Liver (tissue), 9 donors: ENCODE data around the gene GPR55. TPM values are rescaled to one million over a fixed set of nuclear protein-coding genes. Genes with fewer than 3 reads are reported as not detected.

Experiments used
- DNase-seq: peaks from one replicate; pipeline ENCODE4 v3.0.0-alpha.2; 2017; ENCODE audit warnings: low spot score
- H3K27ac ChIP-seq, 2 donors: one replicate each; pipeline ENCODE4 v1.7.0; 2013; ENCODE audit warnings: inconsistent platforms in 2 of 2, low read length in 2 of 2, control low read depth in 1 of 2, low read depth in 1 of 2, mild to moderate bottlenecking in 1 of 2
- H3K27me3 ChIP-seq, 4 donors: one replicate each; pipeline versions ENCODE4 v1.6.1 to v1.7.0; 2013; ENCODE audit warnings: low read length in 3 of 4, inconsistent platforms in 1 of 4, mild to moderate bottlenecking in 1 of 4, moderate library complexity in 1 of 4; ENCODE audit not compliant: control insufficient read depth in 4 of 4, insufficient read depth in 4 of 4
- H3K36me3 ChIP-seq, 4 donors: one replicate each; pipeline versions ENCODE4 v1.6.1 to v1.7.0; 2013; ENCODE audit warnings: low read length in 3 of 4, mild to moderate bottlenecking in 3 of 4, low read depth in 1 of 4, moderate library complexity in 1 of 4; ENCODE audit not compliant: control insufficient read depth in 4 of 4, insufficient read depth in 3 of 4
- H3K4me1 ChIP-seq, 4 donors: one replicate each; pipeline versions ENCODE4 v1.6.1 to v1.7.0; 2013; ENCODE audit warnings: low read length in 3 of 4, mild to moderate bottlenecking in 3 of 4, moderate library complexity in 1 of 4; ENCODE audit not compliant: control insufficient read depth in 4 of 4, insufficient read depth in 4 of 4
- H3K4me3 ChIP-seq, 3 donors: one replicate each; pipeline versions ENCODE4 v1.6.1 to v1.7.0; 2013; ENCODE audit warnings: low read length in 3 of 3, control low read depth in 1 of 3, low read depth in 1 of 3, mild to moderate bottlenecking in 1 of 3
- H3K9ac ChIP-seq, 2 donors: one replicate each; pipeline ENCODE4 v1.7.0; 2013; ENCODE audit warnings: low read length in 2 of 2, mild to moderate bottlenecking in 2 of 2, moderate library complexity in 2 of 2, control low read depth in 1 of 2, low read depth in 1 of 2
- H3K9me3 ChIP-seq, 4 donors: one replicate each; pipeline versions ENCODE4 v1.6.1 to v1.7.0; 2013; ENCODE audit warnings: low read length in 3 of 4; ENCODE audit not compliant: control insufficient read depth in 4 of 4
- FOXA1 ChIP-seq: IDR thresholded peaks from 2 replicates; pipeline ENCODE4 v1.6.1; 2016; ENCODE audit warnings: antibody characterized with exemption
- GABPA ChIP-seq, 2 donors: IDR thresholded peaks in 1 of 2; conservative IDR thresholded peaks in 1 of 2; 2 replicates each; pipeline ENCODE4 v1.6.1; 2016; ENCODE audit warnings: antibody characterized with exemption in 2 of 2, mild to moderate bottlenecking in 1 of 2, moderate library complexity in 1 of 2
- HNF4A ChIP-seq, 2 donors: conservative IDR thresholded peaks; 2 replicates each; pipeline ENCODE4 v1.6.1; 2016; ENCODE audit warnings: antibody characterized with exemption in 2 of 2, mild to moderate bottlenecking in 2 of 2
- HNF4G ChIP-seq: IDR thresholded peaks from 2 replicates; pipeline ENCODE4 v1.6.1; 2016; ENCODE audit warnings: antibody characterized with exemption
- NR2F2 ChIP-seq: IDR thresholded peaks from 2 replicates; pipeline ENCODE4 v1.6.1; 2016; ENCODE audit warnings: antibody characterized with exemption
- RAD21 ChIP-seq, 2 donors: IDR thresholded peaks; 2 replicates each; pipeline ENCODE4 v1.6.1; 2016; ENCODE audit warnings: antibody characterized with exemption in 2 of 2, mild to moderate bottlenecking in 2 of 2
- RXRA ChIP-seq, 2 donors: IDR thresholded peaks; 2 replicates each; pipeline ENCODE4 v1.6.1; 2017 to 2018; ENCODE audit warnings: antibody characterized with exemption in 2 of 2, mild to moderate bottlenecking in 1 of 2
- ZBTB33 ChIP-seq: IDR thresholded peaks from 2 replicates; pipeline ENCODE4 v1.6.1; 2016; ENCODE audit warnings: antibody characterized with exemption
- WGBS: extraction: QIAGEN DNeasy Blood & Tissue Kit; methylation state at CpG from one replicate; pipeline ENCODE4 v1.1.7; 2013; 5-methylcytosine and 5-hydroxymethylcytosine counted together
- polyA plus RNA-seq, 2 donors: library from polyadenylated mRNA; stranded (reverse) in 1 of 2; unstranded in 1 of 2; fragments of 200-250 nt in 1 of 2; fragments of >200 nt in 1 of 2; fragmentation: Nextera tagmentation in 1 of 2; extraction: Ambion mirVana in 1 of 2; gene quantifications; one replicate each; pipeline versions ENCODE4 v1.2.1 to v1.2.3, GENCODE V29; 2013 to 2015
- total RNA-seq, 2 donors: library from RNA; depleted of rRNA; stranded (reverse); fragments of >200 nt; gene quantifications; one replicate each; pipeline ENCODE4 v1.2.3, GENCODE V29; 2014
- TF ChIP-seq, protein P1 (sequence below): IDR thresholded peaks from 2 replicates; pipeline ENCODE4 v1.6.1; 2016; ENCODE audit warnings: antibody characterized with exemption
- TF ChIP-seq, protein P2 (sequence below): fragments of 150-350 bp; IDR thresholded peaks from 2 replicates; pipeline ENCODE4 v1.5.1; 2017; ENCODE audit warnings: improper control_type of control experiment, low read depth, low read length; ENCODE audit not compliant: missing input control
- donor health status: healthy.
- donor health status: healthy.
- donor health status: healthy.
- donor health status: healthy.
- donor health status: healthy.

Gene GPR55
- total and polyA plus RNA-seq, 4 donors, result 0.05 to 0.17 (median 0.10) TPM; not detected in 1

DNA sequence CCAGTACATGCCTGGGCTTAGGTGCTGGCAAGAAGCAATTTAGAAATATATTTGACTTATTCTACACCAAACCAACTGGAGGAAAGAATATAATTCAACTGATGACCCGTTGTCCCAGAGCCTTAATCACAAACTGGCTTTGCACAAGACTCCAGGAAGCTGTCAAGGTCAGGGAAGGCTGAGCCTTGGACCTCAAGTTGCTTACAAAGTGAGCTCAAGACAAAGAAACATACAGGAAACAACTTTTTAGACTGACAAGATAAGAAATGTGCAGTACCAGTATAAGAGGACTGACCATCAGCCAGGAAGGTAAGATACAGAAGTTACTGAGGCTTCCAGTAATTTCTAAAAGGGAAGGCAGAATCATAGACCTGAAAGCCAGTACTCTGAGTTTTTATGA is 35.0 kb upstream of the GPR55 start:
- no peak for TF ChIP-seq RXRA (IDR thresholded peaks at IDR 0.05)
- TF ChIP-seq NR2F2, result peak; percentile 90
- no peak overlapping the region for H3K4me3 ChIP-seq
- no peak overlapping the region for H3K27ac ChIP-seq
- H3K9me3 ChIP-seq, result peaks cover 0 to 1% (median 0%) of the 10 kb centered on the region in 4 donors
- H3K27me3 ChIP-seq, result peaks cover 0 to 12% (median 3%) of the 10 kb centered on the region in 4 donors
- peaks cover 0 to 6% (median 1%) of the 10 kb centered on the region in 4 donors for H3K4me1 ChIP-seq
- 69% methylated on average over 1 of the region's 1 CpG for WGBS
- no peak for DNase-seq
- H3K9ac ChIP-seq, result no peak overlapping the region
- H3K36me3 ChIP-seq, result no peaks in the 10 kb centered on the region

DNA sequence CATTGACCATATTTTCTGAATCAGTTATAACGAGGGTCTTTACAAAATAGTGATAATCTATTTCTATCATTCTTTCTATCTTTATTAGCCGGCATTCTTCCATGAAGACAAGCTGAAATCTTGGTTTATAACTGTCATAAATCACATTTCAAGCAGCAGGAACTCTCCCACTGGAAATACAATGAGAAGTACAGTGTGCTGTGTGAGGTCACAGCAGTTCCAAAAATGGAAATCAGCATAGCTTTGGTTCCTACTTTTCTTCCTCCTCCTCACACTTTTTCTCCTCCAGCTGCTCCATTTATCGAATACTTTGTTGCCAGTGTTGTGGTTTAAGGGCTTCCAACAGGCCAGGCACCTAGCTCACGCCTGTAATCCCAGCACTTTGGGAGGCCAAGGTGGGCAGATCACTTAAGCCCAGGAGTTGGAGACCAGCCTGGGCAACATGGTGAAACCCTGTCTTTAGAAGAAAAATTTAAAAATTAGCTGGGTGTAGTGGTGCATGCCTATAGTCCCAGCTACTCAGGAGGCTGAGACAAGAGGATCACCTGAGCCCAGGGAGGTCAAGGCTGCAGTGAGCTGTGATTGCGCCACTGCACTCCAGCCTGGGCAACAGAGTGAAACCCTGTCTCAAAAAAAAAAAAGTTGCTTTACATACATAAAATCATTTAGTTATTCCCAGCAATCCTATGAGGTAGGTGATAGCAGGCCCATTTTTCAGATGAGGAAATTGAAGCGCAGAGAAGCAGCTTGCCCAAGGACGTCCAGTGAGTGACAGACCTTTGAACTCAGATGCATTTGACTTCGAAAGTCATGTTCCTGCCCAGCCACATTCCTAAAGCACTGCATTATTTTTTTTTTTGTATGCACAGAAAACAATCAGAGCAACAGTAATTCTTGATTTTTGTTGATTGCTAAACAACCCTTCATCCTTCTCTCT is 34.0 kb upstream of the GPR55 start:
- DNase-seq, result no peak
- 78% methylated on average over 8 of the region's 8 CpGs for WGBS
- Histone ChIP-seq H3K4me1 (peaks cover 0 to 6% (median 1%) of the 10 kb centered on the region in 4 donors), H3K36me3 (no peaks in the 10 kb centered on the region), H3K4me3 (no peak overlapping the region), H3K9ac (no peak overlapping the region), H3K27ac (no peak overlapping the region), H3K27me3 (peaks cover 0 to 12% (median 3%) of the 10 kb centered on the region in 4 donors), H3K9me3 (peaks cover 0 to 1% (median 0%) of the 10 kb centered on the region in 4 donors)
- TF ChIP-seq, protein P1, sequence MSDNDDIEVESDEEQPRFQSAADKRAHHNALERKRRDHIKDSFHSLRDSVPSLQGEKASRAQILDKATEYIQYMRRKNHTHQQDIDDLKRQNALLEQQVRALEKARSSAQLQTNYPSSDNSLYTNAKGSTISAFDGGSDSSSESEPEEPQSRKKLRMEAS, result no peak
- TF ChIP-seq NR2F2, result no peak
- no peak for TF ChIP-seq ZBTB33
- TF ChIP-seq, protein P2, sequence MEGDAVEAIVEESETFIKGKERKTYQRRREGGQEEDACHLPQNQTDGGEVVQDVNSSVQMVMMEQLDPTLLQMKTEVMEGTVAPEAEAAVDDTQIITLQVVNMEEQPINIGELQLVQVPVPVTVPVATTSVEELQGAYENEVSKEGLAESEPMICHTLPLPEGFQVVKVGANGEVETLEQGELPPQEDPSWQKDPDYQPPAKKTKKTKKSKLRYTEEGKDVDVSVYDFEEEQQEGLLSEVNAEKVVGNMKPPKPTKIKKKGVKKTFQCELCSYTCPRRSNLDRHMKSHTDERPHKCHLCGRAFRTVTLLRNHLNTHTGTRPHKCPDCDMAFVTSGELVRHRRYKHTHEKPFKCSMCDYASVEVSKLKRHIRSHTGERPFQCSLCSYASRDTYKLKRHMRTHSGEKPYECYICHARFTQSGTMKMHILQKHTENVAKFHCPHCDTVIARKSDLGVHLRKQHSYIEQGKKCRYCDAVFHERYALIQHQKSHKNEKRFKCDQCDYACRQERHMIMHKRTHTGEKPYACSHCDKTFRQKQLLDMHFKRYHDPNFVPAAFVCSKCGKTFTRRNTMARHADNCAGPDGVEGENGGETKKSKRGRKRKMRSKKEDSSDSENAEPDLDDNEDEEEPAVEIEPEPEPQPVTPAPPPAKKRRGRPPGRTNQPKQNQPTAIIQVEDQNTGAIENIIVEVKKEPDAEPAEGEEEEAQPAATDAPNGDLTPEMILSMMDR, result no peak
- TF ChIP-seq FOXA1, result no peak
- TF ChIP-seq RAD21 (IDR thresholded peaks at IDR 0.05), result no peak

- peaks cover 0 to 6% (median 1%) of the 10 kb centered on the region in 4 donors for H3K4me1 ChIP-seq
- no peaks in the 10 kb centered on the region for H3K9me3 ChIP-seq
- DNase-seq, result no peak
- no peak overlapping the region for H3K9ac ChIP-seq
- no peaks in the 10 kb centered on the region for H3K36me3 ChIP-seq
- H3K4me3 ChIP-seq, result peak overlapping the region in 1 of 3 donors; percentile 39
- TF ChIP-seq GABPA (IDR thresholded peaks at IDR 0.05 in 1 of 2, conservative IDR thresholded peaks at IDR 0.05 in 1 of 2) (no peak), RXRA (IDR thresholded peaks at IDR 0.05) (no peak), HNF4A (conservative IDR thresholded peaks at IDR 0.05) (no peak), RAD21 (IDR thresholded peaks at IDR 0.05) (no peak), HNF4G (no peak)
- H3K27me3 ChIP-seq, result peaks cover 0 to 15% (median 3%) of the 10 kb centered on the region in 4 donors
- H3K27ac ChIP-seq, result no peak overlapping the region
Measured at GRCh38 chr2:230957756-230958391, 32.8 kb upstream of the GPR55 start.
